Astrocyte (in vitro differentiated cells and primary cell): ENCODE data around the gene CYP27A1.

Experiments
- EZH2 ChIP-seq: IDR thresholded peaks from 2 replicates; pipeline ENCODE4 v1.6.1; 2012; ENCODE audit warnings: mild to moderate bottlenecking, low read length, inconsistent platforms; ENCODE audit not compliant: insufficient read depth
- TF ChIP-seq, protein P1 (sequence below): IDR thresholded peaks from 2 replicates; pipeline ENCODE4 v1.5.1; 2011; ENCODE audit warnings: low read depth, mild to moderate bottlenecking, inconsistent platforms, low read length, moderate library complexity; ENCODE audit not compliant: insufficient read depth

DNA sequence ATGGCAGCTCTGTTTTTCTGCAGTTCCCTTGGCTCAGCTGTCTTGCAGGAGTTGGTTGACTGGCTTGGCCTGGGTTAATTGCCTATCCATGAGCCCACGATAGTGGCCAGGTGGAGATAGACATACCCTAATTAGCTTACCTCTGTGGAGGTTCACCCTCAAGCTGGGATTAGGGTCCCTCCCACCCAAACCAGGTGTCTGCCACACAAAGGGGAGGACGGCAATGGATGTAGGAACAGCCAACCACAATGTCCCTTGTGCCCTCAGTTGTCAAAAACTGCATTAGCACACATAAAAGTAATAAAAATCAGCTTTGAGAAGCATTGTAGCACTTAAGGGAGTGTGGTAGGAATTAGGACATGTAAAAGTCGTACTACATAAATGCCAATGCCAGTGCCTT, 4.2 kb downstream of the CYP27A1 start:
- TF ChIP-seq, protein P1, sequence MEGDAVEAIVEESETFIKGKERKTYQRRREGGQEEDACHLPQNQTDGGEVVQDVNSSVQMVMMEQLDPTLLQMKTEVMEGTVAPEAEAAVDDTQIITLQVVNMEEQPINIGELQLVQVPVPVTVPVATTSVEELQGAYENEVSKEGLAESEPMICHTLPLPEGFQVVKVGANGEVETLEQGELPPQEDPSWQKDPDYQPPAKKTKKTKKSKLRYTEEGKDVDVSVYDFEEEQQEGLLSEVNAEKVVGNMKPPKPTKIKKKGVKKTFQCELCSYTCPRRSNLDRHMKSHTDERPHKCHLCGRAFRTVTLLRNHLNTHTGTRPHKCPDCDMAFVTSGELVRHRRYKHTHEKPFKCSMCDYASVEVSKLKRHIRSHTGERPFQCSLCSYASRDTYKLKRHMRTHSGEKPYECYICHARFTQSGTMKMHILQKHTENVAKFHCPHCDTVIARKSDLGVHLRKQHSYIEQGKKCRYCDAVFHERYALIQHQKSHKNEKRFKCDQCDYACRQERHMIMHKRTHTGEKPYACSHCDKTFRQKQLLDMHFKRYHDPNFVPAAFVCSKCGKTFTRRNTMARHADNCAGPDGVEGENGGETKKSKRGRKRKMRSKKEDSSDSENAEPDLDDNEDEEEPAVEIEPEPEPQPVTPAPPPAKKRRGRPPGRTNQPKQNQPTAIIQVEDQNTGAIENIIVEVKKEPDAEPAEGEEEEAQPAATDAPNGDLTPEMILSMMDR = no peak
- TF ChIP-seq EZH2 = no peak
